ENCODE data around the gene C2orf42.
"Not testable (repeated sequence)": the region's sequence is repeated elsewhere in the genome, so short reads cannot be mapped to it uniquely, and the experiment has no call there.

Gene C2orf42

DNA sequence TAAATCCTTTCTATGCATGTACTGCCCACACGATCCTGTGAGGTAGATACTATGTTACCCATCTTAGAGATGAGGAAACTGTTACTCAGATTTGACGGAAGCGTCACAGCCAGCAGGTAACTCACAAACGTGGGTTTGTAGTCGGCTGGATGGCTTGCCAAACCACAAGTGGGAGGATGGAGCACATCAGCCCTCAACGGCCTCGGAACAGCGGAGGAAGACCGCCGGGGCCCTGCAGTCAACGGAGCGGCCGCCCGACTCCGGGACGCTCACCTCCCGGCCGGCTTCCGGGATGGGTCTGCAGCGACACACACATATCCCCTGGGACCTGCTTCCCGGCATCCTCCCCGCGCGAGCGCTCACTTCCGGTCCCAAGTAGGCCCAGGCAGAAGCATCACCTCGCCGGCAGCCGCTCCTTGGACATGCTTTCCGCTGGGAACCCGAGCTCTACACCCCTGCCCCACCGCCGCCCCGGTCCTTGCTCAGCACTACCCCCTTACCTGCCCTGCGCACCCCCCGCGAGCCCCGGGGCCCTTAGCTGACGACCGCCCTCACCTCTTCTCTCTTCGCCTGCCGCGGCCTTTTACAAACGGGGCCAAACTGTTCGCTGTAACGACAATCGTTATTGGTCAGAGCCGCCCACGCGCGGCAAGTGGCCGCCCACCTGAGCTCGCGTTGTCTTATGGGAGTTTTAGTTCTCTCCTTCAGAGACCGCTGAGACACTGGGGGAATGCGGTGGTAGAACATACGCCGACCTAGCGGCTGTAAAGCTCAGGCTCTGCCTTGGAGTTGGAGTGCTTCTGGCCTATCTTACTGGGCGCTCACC, at the start of gene C2orf42:
C2orf42 (minus strand) TSS at position 602 of the 826 bp plus-strand sequence. CDS start 9,034 bp downstream, outside the sequence.
- no peaks in the 10 kb centered on the region for H3K36me3 ChIP-seq (ENCODE audit: control insufficient read depth in 2 of 2, insufficient read depth in 2 of 2, low read length in 2 of 2)
- H3K27me3 ChIP-seq (ENCODE audit: control insufficient read depth in 2 of 2, insufficient read depth in 2 of 2, low read length in 2 of 2), result no peaks in the 10 kb centered on the region
- H3K4me1 ChIP-seq (ENCODE audit: control insufficient read depth in 2 of 2, insufficient read depth in 2 of 2, low read length in 2 of 2), result peaks cover 6 to 9% of the 10 kb centered on the region in 2 donors
- peak within 1 kb of the TSS; percentile 85 to 91 for H3K4me3 ChIP-seq (ENCODE audit: low read length in 2 of 2)
- H3K9ac ChIP-seq (ENCODE audit: low read depth in 1 of 2, low read length in 2 of 2), result peak within 1 kb of the TSS; percentile 79 to 86
- peak within 1 kb of the TSS; percentile 95 for H3K27ac ChIP-seq (ENCODE audit: low read depth in 2 of 2, low read length in 2 of 2)
- H3K9me3 ChIP-seq (ENCODE audit: control insufficient read depth in 2 of 2, low read length in 2 of 2), result no peaks in the 10 kb centered on the region

DNA sequence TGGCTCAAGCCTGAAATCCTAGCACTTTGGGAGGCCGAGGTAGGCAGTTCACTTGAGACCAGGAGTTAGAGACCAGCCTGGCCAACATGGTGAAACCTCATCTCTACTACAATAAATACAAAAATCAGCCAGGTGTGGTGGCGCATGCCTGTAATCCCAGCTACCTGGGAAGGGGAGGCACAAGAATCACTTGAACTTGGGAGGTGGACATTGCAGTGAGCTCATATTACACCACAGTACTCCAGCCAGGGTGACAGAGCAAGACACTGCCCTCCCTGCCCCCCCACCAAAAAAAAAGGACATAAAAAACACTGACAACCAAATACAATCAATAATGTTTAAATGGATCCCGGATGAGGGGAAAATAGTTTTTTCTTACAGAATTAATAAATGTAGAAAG, 49.8 kb upstream of the C2orf42 start:
- Histone ChIP-seq H3K4me1 (ENCODE audit: control insufficient read depth in 2 of 2, insufficient read depth in 2 of 2, low read length in 2 of 2) (peaks cover 0 to 5% of the 10 kb centered on the region in 2 donors), H3K27ac (ENCODE audit: low read depth in 2 of 2, low read length in 2 of 2) (no peak overlapping the region), H3K9ac (ENCODE audit: low read depth in 1 of 2, low read length in 2 of 2) (no peak overlapping the region), H3K9me3 (ENCODE audit: control insufficient read depth in 2 of 2, low read length in 2 of 2) (no peaks in the 10 kb centered on the region), H3K36me3 (ENCODE audit: control insufficient read depth in 2 of 2, insufficient read depth in 2 of 2, low read length in 2 of 2) (peaks cover 1 to 8% of the 10 kb centered on the region in 2 donors), H3K27me3 (ENCODE audit: control insufficient read depth in 2 of 2, insufficient read depth in 2 of 2, low read length in 2 of 2) (no peaks in the 10 kb centered on the region), H3K4me3 (ENCODE audit: low read length in 2 of 2) (no peak overlapping the region)

DNA sequence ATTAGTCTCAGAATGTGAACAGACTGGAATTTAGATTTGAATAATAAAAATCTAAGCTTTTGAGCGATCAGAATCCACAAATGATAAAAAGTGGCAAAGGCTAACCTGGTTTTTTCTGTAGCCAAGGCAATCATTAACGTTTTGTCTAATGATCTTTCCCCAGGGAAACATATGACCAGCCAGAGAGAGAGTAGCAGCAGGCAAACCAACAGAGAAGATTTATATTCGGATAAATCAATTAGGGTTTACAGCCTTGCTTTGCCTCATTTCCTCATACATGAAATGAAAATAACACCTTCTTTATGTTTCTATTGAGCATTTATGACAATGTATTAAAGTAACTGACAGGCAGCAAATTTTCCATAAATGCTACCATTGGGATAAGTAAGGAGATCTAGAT, 43.1 kb upstream of the C2orf42 start:
- H3K9ac ChIP-seq (ENCODE audit: low read depth in 1 of 2, low read length in 2 of 2), result no peak overlapping the region
- no peak overlapping the region for H3K27ac ChIP-seq (ENCODE audit: low read depth in 2 of 2, low read length in 2 of 2)
- no peaks in the 10 kb centered on the region for H3K9me3 ChIP-seq (ENCODE audit: control insufficient read depth in 2 of 2, low read length in 2 of 2)
- no peaks in the 10 kb centered on the region for H3K4me1 ChIP-seq (ENCODE audit: control insufficient read depth in 2 of 2, insufficient read depth in 2 of 2, low read length in 2 of 2)
- no peaks in the 10 kb centered on the region for H3K27me3 ChIP-seq (ENCODE audit: control insufficient read depth in 2 of 2, insufficient read depth in 2 of 2, low read length in 2 of 2)
- H3K36me3 ChIP-seq (ENCODE audit: control insufficient read depth in 2 of 2, insufficient read depth in 2 of 2, low read length in 2 of 2), result peaks cover 26 to 30% of the 10 kb centered on the region in 2 donors
- H3K4me3 ChIP-seq (ENCODE audit: low read length in 2 of 2), result no peak overlapping the region

DNA sequence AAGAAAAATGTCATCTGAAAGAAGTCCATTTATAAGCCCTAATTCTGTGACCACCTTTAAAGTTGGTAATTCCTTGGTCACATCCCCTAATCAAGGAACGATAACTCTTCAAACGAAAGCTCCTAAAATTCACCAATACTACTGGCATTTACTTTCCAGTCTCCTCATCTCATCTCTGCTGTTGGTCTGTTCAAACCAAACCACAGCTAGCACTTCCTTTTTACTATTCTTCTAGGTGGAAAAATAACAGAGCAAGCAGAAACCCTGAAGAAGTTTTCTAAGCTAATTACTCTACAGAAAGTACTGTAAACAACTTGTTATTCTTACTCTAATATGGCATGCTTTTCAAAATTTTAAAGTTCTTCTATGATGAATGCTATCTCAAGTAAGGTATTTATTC, 36.0 kb upstream of the C2orf42 start:
- peaks cover 57 to 77% of the 10 kb centered on the region in 2 donors for H3K36me3 ChIP-seq (ENCODE audit: control insufficient read depth in 2 of 2, insufficient read depth in 2 of 2, low read length in 2 of 2)

DNA sequence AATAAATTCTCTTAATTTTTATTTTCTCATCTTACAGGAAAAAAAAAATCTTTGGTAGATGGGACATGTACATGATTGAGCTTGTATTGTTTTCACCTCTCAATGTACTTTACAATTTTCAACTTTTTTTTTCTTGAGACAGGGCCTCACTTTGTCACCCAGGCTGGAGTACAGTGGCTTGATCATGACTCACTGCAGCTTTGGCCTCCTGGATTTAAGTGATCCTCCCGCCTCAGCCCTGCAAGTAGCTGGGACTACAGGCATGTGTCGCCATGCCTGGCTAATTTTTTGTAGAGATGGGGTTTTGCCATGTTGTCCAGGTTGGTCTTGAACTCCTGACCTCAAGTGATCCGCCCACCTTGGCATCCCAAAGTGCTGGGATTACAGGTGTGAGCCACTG, 32.5 kb upstream of the C2orf42 start:
- H3K9ac ChIP-seq (ENCODE audit: low read depth in 1 of 2, low read length in 2 of 2); H3K4me1 ChIP-seq (ENCODE audit: control insufficient read depth in 2 of 2, insufficient read depth in 2 of 2, low read length in 2 of 2): not testable (repeated sequence)

More for the DNA sequence above, 36.0 kb upstream of the C2orf42 start:
- H3K4me1 ChIP-seq (ENCODE audit: control insufficient read depth in 2 of 2, insufficient read depth in 2 of 2, low read length in 2 of 2), result no peaks in the 10 kb centered on the region
- H3K9me3 ChIP-seq (ENCODE audit: control insufficient read depth in 2 of 2, low read length in 2 of 2), result no peaks in the 10 kb centered on the region
- H3K27ac ChIP-seq (ENCODE audit: low read depth in 2 of 2, low read length in 2 of 2), result no peak overlapping the region
- no peak overlapping the region for H3K4me3 ChIP-seq (ENCODE audit: low read length in 2 of 2)
- H3K27me3 ChIP-seq (ENCODE audit: control insufficient read depth in 2 of 2, insufficient read depth in 2 of 2, low read length in 2 of 2), result no peaks in the 10 kb centered on the region
- no peak overlapping the region for H3K9ac ChIP-seq (ENCODE audit: low read depth in 1 of 2, low read length in 2 of 2)

DNA sequence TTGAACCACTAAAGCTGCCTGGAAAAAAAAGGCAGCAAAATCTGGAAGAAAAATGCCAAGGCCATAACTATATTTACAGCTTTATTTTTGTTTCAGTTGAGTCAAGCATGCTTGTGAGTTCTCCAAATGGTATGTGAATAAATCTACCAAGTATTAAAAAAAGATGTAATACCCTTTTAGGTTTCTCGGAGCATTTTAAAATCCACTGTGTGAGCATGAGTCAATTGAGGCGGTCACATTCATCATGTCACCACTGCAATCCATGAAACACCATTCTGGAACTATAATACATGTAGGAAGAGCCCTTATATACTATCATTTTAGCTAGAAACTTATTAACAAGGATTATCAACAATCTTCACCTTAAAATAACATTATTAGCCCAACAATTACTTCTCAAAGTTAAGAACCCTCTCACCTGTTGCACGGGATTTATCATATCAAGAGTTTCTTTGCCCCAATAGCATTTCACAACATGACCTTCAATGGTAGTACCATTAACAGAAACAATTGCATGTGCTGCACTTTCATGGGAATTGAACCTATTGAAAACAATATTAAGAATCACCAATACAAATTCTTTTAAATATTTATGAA, 24.2 kb upstream of the C2orf42 start:
- Histone ChIP-seq H3K4me3 (ENCODE audit: low read length in 2 of 2) (no peak overlapping the region), H3K36me3 (ENCODE audit: control insufficient read depth in 2 of 2, insufficient read depth in 2 of 2, low read length in 2 of 2) (peaks cover 46 to 47% of the 10 kb centered on the region in 2 donors), H3K9me3 (ENCODE audit: control insufficient read depth in 2 of 2, low read length in 2 of 2) (no peaks in the 10 kb centered on the region), H3K4me1 (ENCODE audit: control insufficient read depth in 2 of 2, insufficient read depth in 2 of 2, low read length in 2 of 2) (no peaks in the 10 kb centered on the region), H3K27ac (ENCODE audit: low read depth in 2 of 2, low read length in 2 of 2) (no peak overlapping the region), H3K27me3 (ENCODE audit: control insufficient read depth in 2 of 2, insufficient read depth in 2 of 2, low read length in 2 of 2) (no peaks in the 10 kb centered on the region), H3K9ac (ENCODE audit: low read depth in 1 of 2, low read length in 2 of 2) (no peak overlapping the region)

More for the DNA sequence above, 32.5 kb upstream of the C2orf42 start:
- not testable (repeated sequence) for H3K27ac ChIP-seq (ENCODE audit: low read depth in 2 of 2, low read length in 2 of 2); H3K4me3 ChIP-seq (ENCODE audit: low read length in 2 of 2); H3K9me3 ChIP-seq (ENCODE audit: control insufficient read depth in 2 of 2, low read length in 2 of 2); H3K27me3 ChIP-seq (ENCODE audit: control insufficient read depth in 2 of 2, insufficient read depth in 2 of 2, low read length in 2 of 2)
- peaks cover 68 to 78% of the 10 kb centered on the region in 2 donors for H3K36me3 ChIP-seq (ENCODE audit: control insufficient read depth in 2 of 2, insufficient read depth in 2 of 2, low read length in 2 of 2)

DNA sequence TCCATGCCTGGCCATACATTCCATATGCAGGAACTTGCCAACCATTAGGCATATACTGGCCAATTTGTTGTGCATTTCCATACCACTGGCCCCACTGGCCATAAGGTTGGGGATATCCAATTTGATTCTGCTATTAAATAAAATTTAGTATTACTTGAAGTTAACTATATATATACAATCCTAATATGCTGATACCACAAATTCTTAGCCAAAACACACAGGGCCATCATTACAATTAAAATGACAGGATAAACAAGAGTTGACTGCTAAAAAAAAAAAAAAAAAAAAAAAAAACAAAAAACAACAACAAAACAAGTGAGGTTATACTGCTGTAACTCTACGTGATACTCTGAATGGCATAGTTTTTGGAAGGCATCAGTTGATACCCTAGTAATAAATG, 23.5 kb upstream of the C2orf42 start:
- Histone ChIP-seq H3K27me3 (ENCODE audit: control insufficient read depth in 2 of 2, insufficient read depth in 2 of 2, low read length in 2 of 2) (no peaks in the 10 kb centered on the region), H3K4me3 (ENCODE audit: low read length in 2 of 2) (no peak overlapping the region), H3K27ac (ENCODE audit: low read depth in 2 of 2, low read length in 2 of 2) (no peak overlapping the region), H3K9me3 (ENCODE audit: control insufficient read depth in 2 of 2, low read length in 2 of 2) (no peaks in the 10 kb centered on the region), H3K36me3 (ENCODE audit: control insufficient read depth in 2 of 2, insufficient read depth in 2 of 2, low read length in 2 of 2) (peaks cover 42 to 43% of the 10 kb centered on the region in 2 donors), H3K9ac (ENCODE audit: low read depth in 1 of 2, low read length in 2 of 2) (no peak overlapping the region), H3K4me1 (ENCODE audit: control insufficient read depth in 2 of 2, insufficient read depth in 2 of 2, low read length in 2 of 2) (no peaks in the 10 kb centered on the region)

DNA sequence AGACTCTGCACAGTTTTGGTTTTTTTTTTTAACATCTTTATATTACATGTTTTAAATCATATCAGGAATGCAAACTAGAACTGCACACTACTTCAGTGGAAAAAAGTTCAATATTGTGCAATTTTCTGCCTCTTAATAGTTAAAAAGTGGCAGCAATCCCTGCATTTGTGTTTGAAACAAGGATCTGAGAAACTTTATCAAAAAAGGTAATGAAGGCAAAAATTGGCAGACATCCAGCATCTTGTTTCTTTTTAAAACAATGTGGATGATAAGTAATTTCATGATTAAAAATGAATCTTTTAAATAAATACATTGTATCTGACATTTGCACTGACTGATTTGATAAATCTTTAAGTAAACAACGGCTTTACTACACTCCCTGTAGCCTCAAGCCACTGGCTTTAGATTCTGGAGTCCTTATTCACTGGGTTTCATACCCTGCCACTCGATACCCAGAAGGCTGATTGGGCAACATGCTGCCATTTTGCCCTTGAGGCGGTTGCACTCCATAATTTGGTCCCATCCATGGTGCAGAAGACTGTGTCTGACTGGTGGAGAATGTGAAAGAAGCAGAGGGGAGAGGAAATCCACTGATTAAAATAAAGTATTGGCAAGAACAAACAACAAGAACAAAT, 21.6 kb upstream of the C2orf42 start:
- H3K27ac ChIP-seq (ENCODE audit: low read depth in 2 of 2, low read length in 2 of 2), result no peak overlapping the region
- no peaks in the 10 kb centered on the region for H3K9me3 ChIP-seq (ENCODE audit: control insufficient read depth in 2 of 2, low read length in 2 of 2)
- no peaks in the 10 kb centered on the region for H3K4me1 ChIP-seq (ENCODE audit: control insufficient read depth in 2 of 2, insufficient read depth in 2 of 2, low read length in 2 of 2)
- H3K27me3 ChIP-seq (ENCODE audit: control insufficient read depth in 2 of 2, insufficient read depth in 2 of 2, low read length in 2 of 2), result no peaks in the 10 kb centered on the region
- H3K4me3 ChIP-seq (ENCODE audit: low read length in 2 of 2), result no peak overlapping the region
- H3K9ac ChIP-seq (ENCODE audit: low read depth in 1 of 2, low read length in 2 of 2), result no peak overlapping the region
- peaks cover 30 to 33% of the 10 kb centered on the region in 2 donors for H3K36me3 ChIP-seq (ENCODE audit: control insufficient read depth in 2 of 2, insufficient read depth in 2 of 2, low read length in 2 of 2)

DNA sequence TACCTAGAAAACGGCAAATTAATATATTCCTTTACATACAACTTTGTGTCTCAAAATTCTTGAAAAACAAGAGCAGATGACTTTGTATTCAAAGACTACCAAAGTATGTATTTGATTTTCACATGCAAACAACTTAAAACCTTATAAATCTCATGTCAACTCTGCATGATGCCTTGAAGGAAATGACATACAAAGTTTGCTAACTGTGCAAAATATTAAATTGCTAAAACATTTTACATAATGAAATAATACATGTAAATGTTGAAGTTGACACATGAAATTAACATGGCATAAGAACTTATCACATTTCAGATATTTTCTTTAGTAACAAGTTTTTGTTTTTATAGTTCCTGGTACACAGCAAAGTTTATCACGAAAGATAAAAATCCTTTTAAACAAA, 20.8 kb upstream of the C2orf42 start:
- Histone ChIP-seq H3K9me3 (ENCODE audit: control insufficient read depth in 2 of 2, low read length in 2 of 2) (no peaks in the 10 kb centered on the region), H3K4me1 (ENCODE audit: control insufficient read depth in 2 of 2, insufficient read depth in 2 of 2, low read length in 2 of 2) (no peaks in the 10 kb centered on the region), H3K27me3 (ENCODE audit: control insufficient read depth in 2 of 2, insufficient read depth in 2 of 2, low read length in 2 of 2) (no peaks in the 10 kb centered on the region), H3K36me3 (ENCODE audit: control insufficient read depth in 2 of 2, insufficient read depth in 2 of 2, low read length in 2 of 2) (peaks cover 27 to 33% of the 10 kb centered on the region in 2 donors), H3K27ac (ENCODE audit: low read depth in 2 of 2, low read length in 2 of 2) (no peak overlapping the region), H3K4me3 (ENCODE audit: low read length in 2 of 2) (no peak overlapping the region), H3K9ac (ENCODE audit: low read depth in 1 of 2, low read length in 2 of 2) (no peak overlapping the region)

DNA sequence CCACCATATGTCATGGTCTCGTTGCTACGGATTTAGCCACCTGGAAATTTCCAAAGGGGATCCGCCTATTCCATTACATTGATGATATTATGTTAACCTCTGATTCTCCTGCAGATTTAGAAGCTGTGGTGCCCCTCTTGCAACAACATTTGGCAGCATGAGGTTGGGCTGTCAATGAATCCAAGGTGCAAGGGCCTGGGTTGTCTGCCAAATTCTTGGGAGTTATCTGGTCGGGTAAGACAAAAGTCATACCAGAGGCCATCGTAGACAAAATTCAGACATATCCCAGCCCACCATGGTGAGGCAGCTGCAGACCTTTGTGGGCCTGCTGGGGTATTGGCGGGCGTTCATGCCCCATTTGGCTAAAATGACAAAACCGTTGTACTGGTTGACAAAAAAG, 13.6 kb upstream of the C2orf42 start:
- H3K4me1 ChIP-seq (ENCODE audit: control insufficient read depth in 2 of 2, insufficient read depth in 2 of 2, low read length in 2 of 2), result peaks cover 0 to 4% of the 10 kb centered on the region in 2 donors
- H3K27ac ChIP-seq (ENCODE audit: low read depth in 2 of 2, low read length in 2 of 2), result no peak overlapping the region
- no peaks in the 10 kb centered on the region for H3K9me3 ChIP-seq (ENCODE audit: control insufficient read depth in 2 of 2, low read length in 2 of 2)
- peaks cover 0 to 3% of the 10 kb centered on the region in 2 donors for H3K36me3 ChIP-seq (ENCODE audit: control insufficient read depth in 2 of 2, insufficient read depth in 2 of 2, low read length in 2 of 2)
- no peak overlapping the region for H3K4me3 ChIP-seq (ENCODE audit: low read length in 2 of 2)
- no peak overlapping the region for H3K9ac ChIP-seq (ENCODE audit: low read depth in 1 of 2, low read length in 2 of 2)
- no peaks in the 10 kb centered on the region for H3K27me3 ChIP-seq (ENCODE audit: control insufficient read depth in 2 of 2, insufficient read depth in 2 of 2, low read length in 2 of 2)

Measured in mucosa of rectum (tissue), 2 donors.